NCI-H2107 treated with DMSO at 0.1 percent for 48 hours (cell line): ENCODE measurements around the gene APMAP.

Experiments used
- DNase-seq: peaks from one replicate; lab custom pipeline; 2025; ENCODE audit not compliant: unreplicated experiment; lab: John Stamatoyannopoulos, UW

The APMAP gene

GRCh38 chr20:24914388-24915241 is 77.9 kb downstream of the APMAP start:
- no peak for DNase-seq

DNA sequence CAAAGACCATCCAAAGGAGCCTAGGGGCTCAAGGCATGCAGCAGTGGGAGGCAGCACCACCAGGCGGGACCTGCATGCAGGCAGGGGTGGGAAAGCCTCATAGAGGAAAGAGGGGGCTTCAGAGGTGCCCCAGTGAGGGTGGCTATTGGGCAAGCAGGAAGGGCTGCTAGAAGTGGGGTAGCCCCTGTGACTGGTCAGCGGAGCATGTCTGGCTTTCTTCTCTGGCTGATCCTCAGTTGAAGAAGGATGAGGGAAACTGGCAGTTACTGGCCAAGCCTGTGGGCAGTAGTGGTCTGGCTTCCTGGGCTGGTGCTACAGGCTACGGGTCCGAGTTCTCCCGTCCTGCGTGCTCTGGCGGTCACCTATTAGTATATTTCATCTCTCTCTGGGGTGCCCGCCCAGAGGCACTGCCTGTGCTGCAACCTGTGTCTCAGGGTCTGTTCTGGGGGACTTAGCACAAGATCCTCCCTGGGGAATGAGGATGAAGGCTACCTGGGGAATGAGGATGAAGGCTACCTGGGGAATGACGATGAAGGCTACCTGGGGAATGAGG is 79.4 kb downstream of the APMAP start:
- no peak for DNase-seq
